Testis (tissue), 2 donors: ENCODE data around the gene TBC1D3C.
"Not testable (repeated sequence)": the region's sequence is repeated elsewhere in the genome, so short reads cannot be mapped to it uniquely, and the experiment has no call there.

Source experiments
- CTCF ChIP-seq, 3 experiments: fragments of 450-650 bp in 2 of 3; fragments of 200-600 bp in 1 of 3; sonication (generic) in 1 of 3; IDR thresholded peaks; one replicate each; pipeline ENCODE4 v1.5.1; 2016 to 2019; ENCODE audit warnings: antibody characterized with exemption in 3 of 3, mild to moderate bottlenecking in 2 of 3, moderate library complexity in 1 of 3
- POLR2A ChIP-seq: fragments of 450-650 bp; IDR thresholded peaks from one replicate; pipeline ENCODE4 v1.6.1; 2017; ENCODE audit warnings: antibody characterized with exemption, mild to moderate bottlenecking, moderate library complexity

GRCh38 chr17:38099262-38099661 is 30.8 kb upstream of the TBC1D3C start:
- not testable (repeated sequence) for TF ChIP-seq POLR2A; CTCF (IDR thresholded peaks at IDR 0.05)
